GM23248 (cell line): ENCODE results near the gene ACKR3. TPM values are rescaled to one million over a fixed set of nuclear protein-coding genes. Genes with fewer than 3 reads are reported as not detected.
A peak's percentile ranks its signal among the peaks of the same experiment; 100 is the strongest.

Experiments used
- DNase-seq: peaks from one replicate; pipeline ENCODE4 v3.0.0-alpha.2; 2015
- H2AFZ ChIP-seq: fragments of 200-600 bp; sonication (generic); 2 replicates; pipeline ENCODE4 v1.6.1; 2016; ENCODE audit warnings: antibody characterized with exemption
- H3F3A ChIP-seq: fragments of 200-600 bp; sonication (generic); 2 replicates; pipeline ENCODE4 v1.6.1; 2016; ENCODE audit warnings: mild to moderate bottlenecking, antibody characterized with exemption, mixed run types; ENCODE audit not compliant: insufficient read depth
- H3K27ac ChIP-seq: fragments of 200-600 bp; sonication (generic); 2 replicates; pipeline ENCODE4 v1.5.1; 2016; ENCODE audit warnings: mild to moderate bottlenecking
- H3K27me3 ChIP-seq: fragments of 200-600 bp; sonication (generic); replicated peaks from 2 replicates; pipeline ENCODE4 v1.6.1; 2016; ENCODE audit warnings: mild to moderate bottlenecking; ENCODE audit not compliant: insufficient read depth
- H3K36me3 ChIP-seq: fragments of 200-600 bp; sonication (generic); 2 replicates; pipeline ENCODE4 v1.6.1; 2016; ENCODE audit warnings: low read depth, mild to moderate bottlenecking
- H3K4me1 ChIP-seq: fragments of 200-600 bp; sonication (generic); 2 replicates; pipeline ENCODE4 v1.6.1; 2016; ENCODE audit warnings: mild to moderate bottlenecking; ENCODE audit not compliant: insufficient read depth
- H3K4me2 ChIP-seq: fragments of 200-600 bp; sonication (generic); one replicate; pipeline ENCODE4 v1.6.1; 2016; ENCODE audit warnings: mild to moderate bottlenecking; ENCODE audit not compliant: unreplicated experiment
- H3K4me3 ChIP-seq: fragments of 200-600 bp; sonication (generic); 2 replicates; pipeline ENCODE4 v1.5.1; 2016; ENCODE audit warnings: mild to moderate bottlenecking
- H3K79me2 ChIP-seq: fragments of 200-600 bp; sonication (generic); 2 replicates; pipeline ENCODE4 v1.6.1; 2016; ENCODE audit warnings: mild to moderate bottlenecking; ENCODE audit not compliant: insufficient read depth
- H3K9ac ChIP-seq: fragments of 200-600 bp; sonication (generic); 2 replicates; pipeline ENCODE4 v1.6.1; 2016; ENCODE audit warnings: mild to moderate bottlenecking
- H3K9me2 ChIP-seq: fragments of 200-600 bp; sonication (generic); 2 replicates; pipeline ENCODE4 v1.6.1; 2016; ENCODE audit warnings: mixed run types, mild to moderate bottlenecking, moderate library complexity; ENCODE audit not compliant: insufficient read depth
- H3K9me3 ChIP-seq: fragments of 200-600 bp; sonication (generic); one replicate; pipeline ENCODE4 v1.6.1; 2017; ENCODE audit warnings: low read depth
- H4K20me1 ChIP-seq: fragments of 200-600 bp; sonication (generic); 2 replicates; pipeline ENCODE4 v1.6.0; 2016; ENCODE audit not compliant: insufficient read depth
- EZH2 ChIP-seq: fragments of 200-600 bp; sonication (generic); IDR thresholded peaks from 2 replicates; pipeline ENCODE4 v1.6.1; 2018; ENCODE audit warnings: antibody characterized with exemption, mild to moderate bottlenecking; ENCODE audit not compliant: insufficient read depth, poor library complexity, severe bottlenecking
- EZH2phosphoT487 ChIP-seq: fragments of 200-600 bp; sonication (generic); IDR thresholded peaks from 2 replicates; pipeline ENCODE4 v1.6.1; 2018; ENCODE audit warnings: antibody characterized with exemption, moderate library complexity, mild to moderate bottlenecking, low read depth; ENCODE audit not compliant: insufficient read depth
- WGBS, 2 experiments: methylation state at CpG; one replicate each; pipeline ENCODE4 v1.1.6; 2015 to 2017; ENCODE audit warnings: low lambda C conversion rate in 2 of 2, low coverage in 1 of 2; ENCODE audit errors: missing lambda C conversion rate in 2 of 2; 5-methylcytosine and 5-hydroxymethylcytosine counted together
- in situ Hi-C: fragments of 300-500 bp; cut with MboI; formaldehyde crosslinking; loops from 2 replicates; pipeline ENCODE4 v1.15.0; 2020
- polyA plus RNA-seq: library from polyadenylated mRNA; unstranded; fragments of >200 nt; fragmentation: Nextera tagmentation; extraction: Ambion mirVana; gene quantifications from 2 replicates; pipeline ENCODE4 v1.2.1, GENCODE V29; 2016
- total RNA-seq: library from RNA; depleted of rRNA; stranded (reverse); fragments of >200 nt; shearing (Covaris generic); gene quantifications from 2 replicates; pipeline ENCODE4 v1.2.3, GENCODE V29; 2014

The ACKR3 gene
- total and polyA plus RNA-seq, 2 experiments from 2014 or later, result 6.1 to 8.5 TPM

GRCh38 chr2:236610991-236611821 lies 41.6 kb downstream of the ACKR3 start:
- H4K20me1 ChIP-seq, result no peaks in the 10 kb centered on the region
- peaks cover 31% of the 10 kb centered on the region for H3K4me1 ChIP-seq
- H3K27me3 ChIP-seq, result peaks cover 21% of the 10 kb centered on the region
- H3K9me2 ChIP-seq, result no peaks in the 10 kb centered on the region
- no peaks in the 10 kb centered on the region for H3K9me3 ChIP-seq
- no peak overlapping the region for H3K9ac ChIP-seq
- peaks cover 15% of the 10 kb centered on the region for H3F3A ChIP-seq
- in situ Hi-C loops, result no loop called here
- 36% methylated on average over 8 of the region's 8 CpGs for WGBS, 2 experiments
- no peaks in the 10 kb centered on the region for H3K36me3 ChIP-seq
- peak; percentile 79 for DNase-seq
- no peak overlapping the region for H2AFZ ChIP-seq
- H3K27ac ChIP-seq, result no peak overlapping the region
- no peak overlapping the region for H3K4me3 ChIP-seq
- no peak for TF ChIP-seq EZH2
- H3K4me2 ChIP-seq, result peak overlapping the region; percentile 65
- no peaks in the 10 kb centered on the region for H3K79me2 ChIP-seq

- Histone ChIP-seq H3K9me2 (no peaks in the 10 kb centered on the region), H3K79me2 (no peaks in the 10 kb centered on the region), H3K9me3 (no peaks in the 10 kb centered on the region), H3K27ac (no peak overlapping the region), H3K9ac (no peak overlapping the region), H3K4me3 (no peak overlapping the region), H3K36me3 (no peaks in the 10 kb centered on the region), H3K4me2 (no peak overlapping the region), H3F3A (peaks cover 15% of the 10 kb centered on the region), H3K27me3 (peaks cover 16% of the 10 kb centered on the region; the same call in 1 of the 2 replicates), H4K20me1 (no peaks in the 10 kb centered on the region), H3K4me1 (peaks cover 24% of the 10 kb centered on the region), H2AFZ (no peak overlapping the region)
- no peak for TF ChIP-seq EZH2phosphoT487
- TF ChIP-seq EZH2, result no peak
- DNase-seq, result no peak
- in situ Hi-C loops, result no loop called here
- WGBS, 2 experiments, result 91 to 94% methylated on average over 10 of the region's 10 CpGs
These were observed 43.1 kb downstream of the ACKR3 start for GRCh38 chr2:236612737-236613136.

GRCh38 chr2:236613612-236614011 lies 44.0 kb downstream of the ACKR3 start:
- Histone ChIP-seq H3K36me3 (no peaks in the 10 kb centered on the region), H3F3A (peaks cover 10% of the 10 kb centered on the region), H3K27ac (no peak overlapping the region), H3K27me3 (peaks cover 23% of the 10 kb centered on the region; the same call in 1 of the 2 replicates), H2AFZ (no peak overlapping the region), H3K79me2 (no peaks in the 10 kb centered on the region), H3K4me3 (no peak overlapping the region), H3K9ac (no peak overlapping the region), H3K9me2 (no peaks in the 10 kb centered on the region), H3K4me2 (no peak overlapping the region), H3K9me3 (no peaks in the 10 kb centered on the region), H3K4me1 (peaks cover 16% of the 10 kb centered on the region), H4K20me1 (no peaks in the 10 kb centered on the region)
- no peak for DNase-seq
- 22 to 24% methylated on average over 4 of the region's 4 CpGs for WGBS, 2 experiments
- TF ChIP-seq EZH2 (no peak), EZH2phosphoT487 (no peak)
- in situ Hi-C loops, result no loop called here

- no peaks in the 10 kb centered on the region for H4K20me1 ChIP-seq
- H3F3A ChIP-seq, result peaks cover 9% of the 10 kb centered on the region; the same call in 1 of the 2 replicates
- no peak overlapping the region for H3K9ac ChIP-seq
- no peaks in the 10 kb centered on the region for H3K36me3 ChIP-seq
- H3K4me1 ChIP-seq, result peaks cover 11% of the 10 kb centered on the region
- H3K9me3 ChIP-seq, result no peaks in the 10 kb centered on the region
- no peak for DNase-seq
- H3K4me2 ChIP-seq, result no peak overlapping the region
- no peaks in the 10 kb centered on the region for H3K79me2 ChIP-seq
- H3K4me3 ChIP-seq, result no peak overlapping the region
- peaks cover 27% of the 10 kb centered on the region for H3K27me3 ChIP-seq
- in situ Hi-C loops, result no loop called here
- TF ChIP-seq EZH2phosphoT487, result no peak
- no peak for TF ChIP-seq EZH2
- no peak overlapping the region for H2AFZ ChIP-seq
- H3K9me2 ChIP-seq, result no peaks in the 10 kb centered on the region
- no peak overlapping the region for H3K27ac ChIP-seq
- WGBS, 2 experiments, result 56 to 76% methylated on average over 5 of the region's 5 CpGs
These were observed 44.9 kb downstream of the ACKR3 start for GRCh38 chr2:236614551-236614950.
